ENCODE measurements around the gene DUOXA1. TPM values are rescaled to one million over a fixed set of nuclear protein-coding genes. Genes with fewer than 3 reads are reported as not detected.

The DUOXA1 gene
- total and polyA plus RNA-seq, 2 of the 4 experiments (the other 2 are of a cell fraction), result 0.02 TPM; not detected in 1

DNA sequence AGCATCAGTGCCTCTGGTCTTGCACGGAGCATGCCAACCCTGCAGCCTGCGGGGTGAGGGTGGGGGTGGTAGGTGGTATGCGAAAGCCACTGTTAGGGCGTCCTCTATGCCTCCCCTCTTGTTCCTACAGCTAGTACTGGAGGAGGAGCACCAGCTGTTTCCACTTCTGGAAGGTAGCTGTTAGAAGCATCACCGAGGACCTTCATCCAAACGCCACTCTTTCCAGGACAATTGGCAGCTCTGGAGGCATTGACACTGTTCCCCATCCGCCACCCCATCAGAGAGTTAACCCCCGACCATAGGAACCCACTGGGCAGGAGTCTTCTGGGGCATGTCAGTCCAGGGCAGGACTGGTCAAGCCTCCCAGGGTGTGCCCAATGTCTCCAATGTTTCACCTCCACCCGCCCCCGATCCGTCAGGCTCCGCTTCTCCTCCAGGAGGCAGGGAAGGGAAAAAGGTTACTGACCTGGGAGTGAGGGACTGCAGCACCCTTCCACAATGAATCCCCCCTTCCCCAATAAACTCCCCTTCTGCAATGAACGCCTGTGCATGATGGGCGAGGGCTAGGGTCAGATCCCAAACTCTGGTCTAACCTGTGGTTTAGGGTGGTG is 16.2 kb downstream of the DUOXA1 start:
- in situ Hi-C loops (cut with MboI; ENCODE audit: low sequenced_read_pairs), result no loop called here
- H3K4ac ChIP-seq (ENCODE audit: low read depth, low read length), result no peak overlapping the region
- no peak overlapping the region for H2BK120ac ChIP-seq (ENCODE audit: low read depth, low read length)
- H4K8ac ChIP-seq (ENCODE audit: low read depth in 2 of 2, low read length in 2 of 2), result no peak overlapping the region
- no peak overlapping the region for H3K4me2 ChIP-seq (ENCODE audit: low read depth, low read length)
- no CpG with 5 or more reads among the region's 14 CpGs for WGBS, 2 experiments (ENCODE audit: extremely low coverage in 2 of 2, insufficient read length in 1 of 2)
- H3K4me1 ChIP-seq (ENCODE audit: control insufficient read depth, insufficient read depth, low read length), result no peaks in the 10 kb centered on the region; the same call in 1 of the 2 replicates
- H2AK5ac ChIP-seq (ENCODE audit: low read depth, low read length), result no peak overlapping the region
- H4K5ac ChIP-seq (ENCODE audit: low read depth, low read length), result no peak overlapping the region
- H3K27me3 ChIP-seq (ENCODE audit: control insufficient read depth, insufficient read depth, low read length), result peaks cover 82% of the 10 kb centered on the region
- H3K9ac ChIP-seq (ENCODE audit: low read depth, low read length), result no peak overlapping the region
- H4K91ac ChIP-seq (ENCODE audit: insufficient read depth, low read depth, low read length), result no peak overlapping the region
- no peak overlapping the region for H2BK5ac ChIP-seq (ENCODE audit: low read depth, low read length, poor library complexity, severe bottlenecking)
- intact Hi-C loops (cut with micrococcal nuclease), result no loop called here
- H3K4me3 ChIP-seq (ENCODE audit: insufficient read depth, low read depth, low read length), result no peak overlapping the region
- H2AFZ ChIP-seq (replicated peaks; ENCODE audit: low read length, poor library complexity), result no peak overlapping the region
- ChIA-PET POLR2A (ENCODE audit: unreplicated experiment) (no interaction called here), CTCF (no interaction called here)
- no peak for TF ChIP-seq MAFK (IDR thresholded peaks at IDR 0.05; ENCODE audit: low read depth, low read length)
- no peak for TF ChIP-seq NFE2L2 (IDR thresholded peaks at IDR 0.05; ENCODE audit: low read depth, low read length)
- TF ChIP-seq, protein P1, sequence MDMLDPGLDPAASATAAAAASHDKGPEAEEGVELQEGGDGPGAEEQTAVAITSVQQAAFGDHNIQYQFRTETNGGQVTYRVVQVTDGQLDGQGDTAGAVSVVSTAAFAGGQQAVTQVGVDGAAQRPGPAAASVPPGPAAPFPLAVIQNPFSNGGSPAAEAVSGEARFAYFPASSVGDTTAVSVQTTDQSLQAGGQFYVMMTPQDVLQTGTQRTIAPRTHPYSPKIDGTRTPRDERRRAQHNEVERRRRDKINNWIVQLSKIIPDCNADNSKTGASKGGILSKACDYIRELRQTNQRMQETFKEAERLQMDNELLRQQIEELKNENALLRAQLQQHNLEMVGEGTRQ (IDR thresholded peaks at IDR 0.05; ENCODE audit: low read depth, low read length), result no peak
- TF ChIP-seq RAD21 (IDR thresholded peaks at IDR 0.05; ENCODE audit: low read length), result no peak
- TF ChIP-seq MXI1 (IDR thresholded peaks at IDR 0.05; ENCODE audit: borderline replicate concordance, low read depth, low read length), result no peak
- no peak for TF ChIP-seq CHD1 (IDR thresholded peaks at IDR 0.05; ENCODE audit: low read depth, low read length)
- no peak for TF ChIP-seq MAZ (IDR thresholded peaks at IDR 0.05; ENCODE audit: borderline replicate concordance, low read depth, low read length)
- no peak for TF ChIP-seq RCOR1 (IDR thresholded peaks at IDR 0.05; ENCODE audit: insufficient replicate concordance, low read length)
- TF ChIP-seq, protein P2, sequence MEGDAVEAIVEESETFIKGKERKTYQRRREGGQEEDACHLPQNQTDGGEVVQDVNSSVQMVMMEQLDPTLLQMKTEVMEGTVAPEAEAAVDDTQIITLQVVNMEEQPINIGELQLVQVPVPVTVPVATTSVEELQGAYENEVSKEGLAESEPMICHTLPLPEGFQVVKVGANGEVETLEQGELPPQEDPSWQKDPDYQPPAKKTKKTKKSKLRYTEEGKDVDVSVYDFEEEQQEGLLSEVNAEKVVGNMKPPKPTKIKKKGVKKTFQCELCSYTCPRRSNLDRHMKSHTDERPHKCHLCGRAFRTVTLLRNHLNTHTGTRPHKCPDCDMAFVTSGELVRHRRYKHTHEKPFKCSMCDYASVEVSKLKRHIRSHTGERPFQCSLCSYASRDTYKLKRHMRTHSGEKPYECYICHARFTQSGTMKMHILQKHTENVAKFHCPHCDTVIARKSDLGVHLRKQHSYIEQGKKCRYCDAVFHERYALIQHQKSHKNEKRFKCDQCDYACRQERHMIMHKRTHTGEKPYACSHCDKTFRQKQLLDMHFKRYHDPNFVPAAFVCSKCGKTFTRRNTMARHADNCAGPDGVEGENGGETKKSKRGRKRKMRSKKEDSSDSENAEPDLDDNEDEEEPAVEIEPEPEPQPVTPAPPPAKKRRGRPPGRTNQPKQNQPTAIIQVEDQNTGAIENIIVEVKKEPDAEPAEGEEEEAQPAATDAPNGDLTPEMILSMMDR (conservative IDR thresholded peaks at IDR 0.05; ENCODE audit: low read depth, low read length), result no peak
- TF ChIP-seq, protein P3, sequence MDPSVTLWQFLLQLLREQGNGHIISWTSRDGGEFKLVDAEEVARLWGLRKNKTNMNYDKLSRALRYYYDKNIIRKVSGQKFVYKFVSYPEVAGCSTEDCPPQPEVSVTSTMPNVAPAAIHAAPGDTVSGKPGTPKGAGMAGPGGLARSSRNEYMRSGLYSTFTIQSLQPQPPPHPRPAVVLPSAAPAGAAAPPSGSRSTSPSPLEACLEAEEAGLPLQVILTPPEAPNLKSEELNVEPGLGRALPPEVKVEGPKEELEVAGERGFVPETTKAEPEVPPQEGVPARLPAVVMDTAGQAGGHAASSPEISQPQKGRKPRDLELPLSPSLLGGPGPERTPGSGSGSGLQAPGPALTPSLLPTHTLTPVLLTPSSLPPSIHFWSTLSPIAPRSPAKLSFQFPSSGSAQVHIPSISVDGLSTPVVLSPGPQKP (IDR thresholded peaks at IDR 0.05; ENCODE audit: borderline replicate concordance, low read depth, low read length), result no peak
- no peak for TF ChIP-seq RFX5 (IDR thresholded peaks at IDR 0.05; ENCODE audit: low read depth, low read length)
- no peak for TF ChIP-seq FOS (IDR thresholded peaks at IDR 0.05; ENCODE audit: low read depth, low read length)
- TF ChIP-seq BHLHE40 (IDR thresholded peaks at IDR 0.05; ENCODE audit: low read depth, low read length), result no peak
- TF ChIP-seq SMC3 (IDR thresholded peaks at IDR 0.05; ENCODE audit: low read depth, low read length), result no peak
- TF ChIP-seq POLR2A (IDR thresholded peaks at IDR 0.05; ENCODE audit: low read depth, low read length), result no peak
- no peak for TF ChIP-seq CEBPB (IDR thresholded peaks at IDR 0.05; ENCODE audit: low read depth, low read length)
- no peaks in the 10 kb centered on the region for H4K20me1 ChIP-seq (ENCODE audit: insufficient read depth, low read length)
- no peaks in the 10 kb centered on the region for H3K9me1 ChIP-seq (ENCODE audit: insufficient read depth, low read length)
- no peaks in the 10 kb centered on the region for H3K79me1 ChIP-seq (ENCODE audit: low read depth in 1 of 2, low read length in 2 of 2)
- H3K18ac ChIP-seq (ENCODE audit: low read depth, low read length), result no peak overlapping the region
- no peaks in the 10 kb centered on the region for H3K36me3 ChIP-seq (ENCODE audit: control insufficient read depth, insufficient read depth, low read length)
- H2BK20ac ChIP-seq (ENCODE audit: low read depth, low read length), result no peak overlapping the region
- H3K27ac ChIP-seq (ENCODE audit: insufficient read depth, low read length), result no peak overlapping the region
- no peak overlapping the region for H2AK9ac ChIP-seq (replicated peaks; ENCODE audit: low read depth, low read length, poor library complexity)
- no peak overlapping the region for H3K23ac ChIP-seq (ENCODE audit: low read depth, low read length)
- no peaks in the 10 kb centered on the region for H3K9me3 ChIP-seq (ENCODE audit: control insufficient read depth, insufficient read depth, low read length)
- H3K56ac ChIP-seq (ENCODE audit: extremely low read depth, insufficient read depth, low read length), result no peak overlapping the region
- no TSS peak for BruUV-seq (replicated peaks)
- dilution Hi-C loops (cut with HindIII; ENCODE audit: low sequenced_read_pairs, unreplicated experiment), result no loop called here
- H2BK15ac ChIP-seq (ENCODE audit: low read depth, low read length), result no peak overlapping the region
- ATAC-seq (ENCODE audit: low read depth) (no peak), DNase-seq (no peak)
- no peak overlapping the region for H3K14ac ChIP-seq (replicated peaks; ENCODE audit: low read depth, low read length)

All from IMR-90 (cell line).